Skeletal muscle satellite cell (primary cell): ENCODE data around the gene EEA1.

Experiments
- H3K27me3 ChIP-seq: 2 replicates; pipeline ENCODE4 v1.7.0; 2013; ENCODE audit warnings: low read length; ENCODE audit not compliant: control insufficient read depth, insufficient read depth
- H3K36me3 ChIP-seq: 2 replicates; pipeline ENCODE4 v1.7.0; 2013; ENCODE audit warnings: mild to moderate bottlenecking, control low read depth, low read length; ENCODE audit not compliant: insufficient read depth
- H3K4me1 ChIP-seq: 2 replicates; pipeline ENCODE4 v1.7.0; 2013; ENCODE audit warnings: low read length; ENCODE audit not compliant: control insufficient read depth, insufficient read depth
- H3K4me2 ChIP-seq: 2 replicates; pipeline ENCODE4 v1.7.0; 2013; ENCODE audit warnings: mild to moderate bottlenecking, low read length
- H3K4me3 ChIP-seq: 2 replicates; pipeline ENCODE4 v1.7.0; 2013; ENCODE audit warnings: low read length
- H3K9ac ChIP-seq: 2 replicates; pipeline ENCODE4 v1.7.0; 2013; ENCODE audit warnings: mild to moderate bottlenecking, low read depth, low read length, moderate library complexity
- H3K9me3 ChIP-seq: replicated peaks from 2 replicates; pipeline ENCODE4 v1.7.0; 2013; ENCODE audit warnings: mild to moderate bottlenecking, control low read depth, low read length

EEA1 gene

DNA sequence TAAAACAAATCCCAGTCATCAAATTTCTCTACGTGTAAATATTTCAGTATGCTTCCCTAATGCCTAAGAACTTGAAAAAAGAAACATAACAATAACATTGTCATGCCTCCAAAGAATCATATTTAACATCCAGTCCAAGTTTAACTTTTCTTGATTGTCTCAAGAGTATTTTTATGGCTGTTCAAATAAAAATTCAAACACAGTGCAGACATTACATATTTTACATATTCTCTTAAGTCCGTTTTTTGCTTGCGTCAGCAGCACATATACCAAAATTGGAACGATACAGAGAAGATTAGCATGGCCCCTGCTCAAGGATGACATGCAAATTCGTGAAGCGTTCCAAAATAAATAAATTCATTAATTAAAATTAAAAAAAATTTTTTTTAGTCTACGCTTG is 23.3 kb upstream of the EEA1 start:
- Histone ChIP-seq H3K9ac (no peak overlapping the region), H3K4me3 (no peak overlapping the region), H3K9me3 (no peaks in the 10 kb centered on the region), H3K36me3 (no peaks in the 10 kb centered on the region), H3K4me1 (peaks cover 6% of the 10 kb centered on the region), H3K27me3 (no peaks in the 10 kb centered on the region), H3K4me2 (no peak overlapping the region)

DNA sequence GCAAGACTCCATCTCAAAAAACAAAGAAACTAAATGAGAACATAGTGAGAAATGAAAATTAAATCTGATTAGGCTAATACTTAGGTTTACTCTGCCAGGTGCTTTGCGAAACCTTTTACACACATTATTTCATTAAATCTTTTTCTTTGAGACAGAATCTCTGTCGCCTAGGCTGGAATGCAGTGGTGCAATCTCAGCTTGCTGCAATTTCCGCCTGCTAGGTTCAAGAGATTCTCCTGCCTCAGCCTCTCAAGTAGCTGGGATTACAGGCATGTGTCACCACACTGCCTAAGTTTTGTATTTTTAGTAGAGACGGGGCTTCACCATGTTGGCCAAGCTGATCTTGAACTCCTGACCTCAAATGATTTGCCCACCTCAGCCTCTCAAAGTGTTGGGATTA is 21.9 kb upstream of the EEA1 start:
- H3K4me2 ChIP-seq: no peak overlapping the region
- no peaks in the 10 kb centered on the region for H3K4me1 ChIP-seq
- H3K36me3 ChIP-seq: no peaks in the 10 kb centered on the region
- no peak overlapping the region for H3K4me3 ChIP-seq
- H3K9me3 ChIP-seq: no peaks in the 10 kb centered on the region
- H3K27me3 ChIP-seq: no peaks in the 10 kb centered on the region
- no peak overlapping the region for H3K9ac ChIP-seq

DNA sequence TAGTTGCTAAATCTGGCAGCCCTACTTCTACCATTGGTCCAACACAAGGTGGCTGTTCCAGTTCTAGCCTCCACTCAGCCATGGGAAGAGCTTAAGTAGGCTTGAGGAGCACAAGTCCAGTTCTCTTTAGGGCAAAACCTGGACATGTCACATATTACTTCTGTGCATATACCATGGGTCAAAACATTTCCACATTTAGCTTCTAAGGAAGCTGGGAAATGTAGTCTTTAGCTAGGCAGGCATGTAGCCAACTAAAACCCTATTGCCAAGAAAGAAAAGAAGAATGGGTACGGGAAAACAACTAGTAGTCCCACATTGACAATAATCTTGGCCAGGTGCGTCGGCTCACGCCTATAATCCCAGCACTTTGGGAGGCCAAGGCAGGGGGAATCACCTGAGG is 20.9 kb upstream of the EEA1 start:
- H3K9ac ChIP-seq: no peak overlapping the region
- no peaks in the 10 kb centered on the region for H3K4me1 ChIP-seq
- H3K4me3 ChIP-seq: no peak overlapping the region
- H3K4me2 ChIP-seq: no peak overlapping the region
- no peaks in the 10 kb centered on the region for H3K9me3 ChIP-seq
- H3K36me3 ChIP-seq: no peaks in the 10 kb centered on the region
- H3K27me3 ChIP-seq: no peaks in the 10 kb centered on the region

DNA sequence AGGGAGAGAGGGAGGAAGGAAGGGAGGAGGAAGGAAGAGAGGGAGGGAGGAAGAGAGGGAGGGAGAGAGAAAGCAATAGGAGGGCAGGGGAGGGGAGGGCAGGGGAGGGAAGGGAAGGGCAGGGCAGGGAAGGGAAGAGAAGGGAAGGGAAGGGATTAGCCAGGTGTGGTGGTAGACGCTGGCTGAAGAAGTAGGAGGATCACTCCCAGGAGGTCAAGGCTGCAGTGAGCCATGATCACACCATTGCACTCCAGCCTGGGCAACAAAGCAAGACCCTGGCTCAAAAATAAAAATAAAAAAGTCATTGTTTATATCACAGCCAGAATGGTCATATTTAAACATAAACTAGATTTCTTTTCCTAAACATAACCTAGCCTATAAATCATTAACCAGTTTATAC is 20.4 kb upstream of the EEA1 start:
- Histone ChIP-seq H3K4me2 (no peak overlapping the region), H3K9me3 (no peaks in the 10 kb centered on the region), H3K4me1 (no peaks in the 10 kb centered on the region), H3K27me3 (no peaks in the 10 kb centered on the region), H3K36me3 (no peaks in the 10 kb centered on the region), H3K4me3 (no peak overlapping the region), H3K9ac (no peak overlapping the region)

DNA sequence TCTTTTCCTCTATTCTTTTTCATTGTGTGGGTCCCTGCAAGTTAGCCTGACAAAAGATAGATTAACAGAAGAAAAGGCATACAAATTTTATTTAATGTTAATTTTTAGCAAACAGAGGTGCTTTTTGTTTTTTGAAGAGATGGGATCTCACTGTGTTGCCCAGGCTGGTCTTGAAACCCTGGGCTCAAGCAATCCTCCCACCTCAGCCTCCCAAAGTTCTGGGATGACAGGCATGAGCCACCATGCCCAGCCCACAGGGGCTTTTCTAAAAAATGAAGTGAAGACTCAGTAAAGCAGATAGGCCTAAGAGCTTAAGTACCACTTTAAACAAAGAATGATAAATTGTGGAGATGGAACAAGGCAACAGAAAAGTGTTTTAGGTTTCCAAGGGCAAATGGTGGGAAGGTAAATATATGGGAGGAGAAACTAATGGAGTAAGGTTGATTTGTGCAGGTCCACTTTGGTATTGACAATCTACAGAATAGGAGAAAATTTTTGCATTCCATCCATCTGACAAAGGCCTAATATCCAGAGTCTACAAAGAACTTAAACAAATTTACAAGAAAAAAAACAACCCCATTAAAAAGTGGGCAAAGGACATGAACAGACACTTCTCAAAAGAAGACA is 18.6 kb upstream of the EEA1 start:
- H3K4me2 ChIP-seq: no peak overlapping the region

DNA sequence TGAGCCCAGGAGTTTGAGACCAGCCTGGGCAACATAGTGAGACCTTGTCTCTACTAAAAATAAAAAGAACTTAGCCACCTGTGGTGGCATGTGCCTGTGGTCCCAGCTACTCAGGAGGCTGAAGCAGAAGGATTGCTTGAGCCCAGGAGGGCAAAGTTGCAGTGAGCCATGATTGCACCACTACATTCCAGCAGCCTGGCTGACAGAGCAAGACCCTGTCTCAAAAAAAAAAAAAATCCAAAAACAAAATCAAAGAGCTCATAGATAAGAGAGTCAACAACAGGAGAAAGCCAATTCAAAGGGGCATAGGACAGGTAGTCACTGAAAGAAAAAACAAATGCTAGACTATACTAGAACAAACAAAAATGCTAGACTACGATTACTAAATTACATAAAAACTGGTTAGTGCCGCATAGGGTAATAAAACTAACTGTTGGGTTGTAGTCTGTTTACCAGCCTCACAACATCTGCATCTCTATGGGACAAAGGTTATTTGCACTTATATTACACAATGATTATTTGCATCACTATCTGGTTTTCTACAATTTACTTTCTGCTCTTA is 16.6 kb upstream of the EEA1 start:
- Histone ChIP-seq H3K36me3 (no peaks in the 10 kb centered on the region), H3K4me3 (no peak overlapping the region), H3K4me2 (no peak overlapping the region), H3K9ac (no peak overlapping the region), H3K9me3 (no peaks in the 10 kb centered on the region), H3K4me1 (peaks cover 4% of the 10 kb centered on the region), H3K27me3 (no peaks in the 10 kb centered on the region)

More for the DNA sequence above, 18.6 kb upstream of the EEA1 start:
- Histone ChIP-seq H3K27me3 (no peaks in the 10 kb centered on the region), H3K4me3 (no peak overlapping the region), H3K9ac (no peak overlapping the region), H3K36me3 (no peaks in the 10 kb centered on the region), H3K4me1 (peaks cover 4% of the 10 kb centered on the region), H3K9me3 (no peaks in the 10 kb centered on the region)

DNA sequence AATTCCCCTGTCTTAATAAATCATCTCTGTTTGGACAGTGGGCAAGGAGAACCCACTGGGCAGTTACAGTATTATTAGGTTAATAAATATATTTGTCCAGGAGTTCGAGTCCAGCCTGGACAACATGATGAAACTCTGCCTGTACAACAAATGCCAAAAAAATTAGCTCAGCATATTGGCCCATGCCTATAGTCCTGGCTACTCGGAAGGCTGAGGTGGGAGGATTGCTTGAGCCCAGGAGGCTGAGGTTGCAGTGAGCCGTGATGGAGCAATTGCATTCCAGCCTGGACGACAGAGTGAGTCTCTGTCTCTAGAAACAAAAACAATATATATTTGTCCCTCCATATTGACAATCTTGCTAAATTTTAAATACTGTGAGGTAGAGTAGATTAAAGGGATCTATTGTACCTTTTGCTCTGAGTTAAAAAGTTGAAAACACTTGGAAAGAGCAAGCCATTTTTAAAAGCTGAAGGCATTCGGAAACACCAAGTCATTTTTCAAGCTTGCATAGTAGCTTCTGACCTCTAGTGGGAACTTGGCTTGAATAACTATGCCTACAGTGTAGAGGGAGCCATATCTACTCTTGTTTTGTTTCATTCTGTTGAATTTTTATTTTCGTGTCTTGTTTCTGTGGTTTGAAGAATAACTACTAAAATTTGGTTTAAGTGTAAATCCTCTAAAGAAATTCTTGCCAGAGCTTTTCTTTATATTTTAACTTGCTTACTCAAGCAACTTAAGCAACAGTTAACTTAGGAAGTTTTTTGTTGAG is 14.6 kb upstream of the EEA1 start:
- Histone ChIP-seq H3K4me2 (no peak overlapping the region), H3K27me3 (no peaks in the 10 kb centered on the region), H3K9me3 (no peaks in the 10 kb centered on the region), H3K36me3 (no peaks in the 10 kb centered on the region), H3K4me3 (no peak overlapping the region), H3K9ac (no peak overlapping the region), H3K4me1 (peaks cover 4% of the 10 kb centered on the region)

DNA sequence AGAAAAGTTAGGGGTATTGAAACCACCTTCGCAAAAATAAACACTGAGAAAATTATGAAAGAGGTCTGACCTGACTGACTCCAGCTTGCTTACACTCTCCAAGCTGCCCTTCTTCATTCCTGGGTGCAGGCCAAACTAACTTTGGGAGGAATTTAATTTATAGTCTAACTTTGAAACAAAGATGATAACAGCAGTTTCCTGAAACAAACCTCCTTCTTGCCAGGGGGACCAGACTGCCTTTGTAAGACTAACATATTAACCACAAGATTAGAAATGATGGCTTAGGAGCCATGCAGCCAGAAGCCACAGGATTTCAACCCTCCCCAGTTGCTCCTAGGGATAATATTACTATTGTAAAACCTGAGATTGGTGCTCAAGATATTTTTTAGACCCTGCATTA is 13.8 kb upstream of the EEA1 start:
- Histone ChIP-seq H3K9ac (no peak overlapping the region), H3K4me3 (no peak overlapping the region), H3K4me1 (peaks cover 4% of the 10 kb centered on the region), H3K9me3 (no peaks in the 10 kb centered on the region), H3K27me3 (no peaks in the 10 kb centered on the region), H3K4me2 (no peak overlapping the region), H3K36me3 (no peaks in the 10 kb centered on the region)

DNA sequence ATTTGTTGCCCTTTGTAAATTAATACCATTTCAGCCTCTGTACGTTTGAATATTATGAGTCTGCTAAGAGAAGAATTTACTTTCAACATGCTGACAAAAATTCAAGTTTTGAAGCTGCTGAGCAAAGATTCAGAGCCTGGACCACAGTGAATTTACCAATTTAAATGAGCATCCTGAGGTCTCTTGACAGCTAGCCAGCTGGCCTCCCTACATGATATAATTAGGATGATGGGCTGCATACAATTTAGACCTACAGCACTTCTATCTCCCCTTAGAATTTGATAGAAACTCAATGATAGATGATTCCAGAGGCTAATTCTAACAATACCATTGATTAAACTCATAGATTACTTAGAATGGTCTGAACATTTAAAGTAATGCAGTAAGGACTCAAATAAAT is 10.0 kb upstream of the EEA1 start:
- Histone ChIP-seq H3K4me3 (no peak overlapping the region), H3K9me3 (no peaks in the 10 kb centered on the region), H3K4me1 (peaks cover 4% of the 10 kb centered on the region), H3K36me3 (no peaks in the 10 kb centered on the region), H3K27me3 (no peaks in the 10 kb centered on the region), H3K4me2 (no peak overlapping the region), H3K9ac (no peak overlapping the region)

DNA sequence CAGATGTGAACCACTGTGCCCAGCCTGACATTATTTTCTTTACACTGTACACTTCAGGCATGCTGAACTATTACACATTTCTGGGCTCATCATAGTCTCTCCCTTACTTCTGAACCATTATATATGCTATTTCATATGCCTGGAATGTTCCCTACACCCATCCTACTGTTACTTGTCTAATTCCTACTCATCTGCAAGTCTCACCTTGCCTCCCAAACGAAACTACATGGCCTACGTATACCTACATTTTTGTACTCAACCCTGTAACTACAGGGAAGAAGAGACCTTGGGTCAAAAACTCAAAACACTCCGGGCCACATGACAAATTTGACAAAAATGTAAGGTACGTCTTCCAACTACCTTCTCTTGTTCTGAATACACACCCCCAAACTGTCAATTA is 9.5 kb upstream of the EEA1 start:
- H3K9me3 ChIP-seq: no peaks in the 10 kb centered on the region
- no peak overlapping the region for H3K4me2 ChIP-seq
- no peak overlapping the region for H3K9ac ChIP-seq
- no peaks in the 10 kb centered on the region for H3K27me3 ChIP-seq
- H3K36me3 ChIP-seq: no peaks in the 10 kb centered on the region
- H3K4me1 ChIP-seq: peaks cover 4% of the 10 kb centered on the region
- no peak overlapping the region for H3K4me3 ChIP-seq

DNA sequence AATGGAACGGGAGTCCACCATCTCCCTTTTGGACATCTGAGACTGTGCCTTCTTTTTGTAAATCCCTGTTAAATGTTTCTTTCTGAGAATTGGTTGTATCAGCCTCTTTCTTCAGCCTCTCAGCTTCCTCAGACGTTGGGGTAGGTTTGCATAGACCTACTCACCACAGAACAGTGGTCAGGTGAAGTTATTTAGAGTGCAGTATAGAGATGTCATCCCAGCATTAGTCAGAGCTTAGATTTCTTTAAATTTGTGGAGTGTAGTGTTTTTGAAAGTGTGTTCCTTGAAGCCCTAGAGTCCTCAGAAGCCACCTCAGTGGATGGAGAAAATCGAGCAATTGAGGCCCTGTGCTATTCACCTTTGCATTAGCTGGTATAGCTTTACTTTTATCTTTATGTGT is 8.9 kb upstream of the EEA1 start:
- H3K9me3 ChIP-seq: no peaks in the 10 kb centered on the region
- no peak overlapping the region for H3K4me3 ChIP-seq
- no peaks in the 10 kb centered on the region for H3K27me3 ChIP-seq
- no peaks in the 10 kb centered on the region for H3K36me3 ChIP-seq
- H3K4me1 ChIP-seq: peaks cover 2% of the 10 kb centered on the region
- no peak overlapping the region for H3K4me2 ChIP-seq
- no peak overlapping the region for H3K9ac ChIP-seq

DNA sequence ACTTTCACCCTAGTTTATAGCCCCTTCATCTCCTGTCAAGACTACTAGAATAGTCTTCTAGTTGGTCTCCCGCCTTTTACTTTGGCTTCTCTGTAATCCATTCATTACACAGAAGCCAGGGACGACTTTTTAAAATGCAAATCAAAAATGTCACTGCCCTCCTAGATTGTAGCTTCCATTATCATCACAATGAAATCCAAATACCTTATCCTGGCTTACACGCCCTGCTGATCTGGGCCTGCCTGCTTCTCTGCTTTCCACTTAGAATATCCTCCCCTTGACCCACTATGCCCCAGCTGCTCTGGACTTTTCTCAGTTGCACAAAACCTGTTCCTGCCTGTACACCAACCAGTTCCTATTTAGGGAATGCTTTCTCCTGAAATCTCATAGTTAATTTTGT is 4.5 kb upstream of the EEA1 start:
- no peak overlapping the region for H3K4me3 ChIP-seq
- no peaks in the 10 kb centered on the region for H3K36me3 ChIP-seq
- no peaks in the 10 kb centered on the region for H3K27me3 ChIP-seq
- no peaks in the 10 kb centered on the region for H3K9me3 ChIP-seq
- H3K4me2 ChIP-seq: no peak overlapping the region
- H3K4me1 ChIP-seq: peaks cover 11% of the 10 kb centered on the region
- no peak overlapping the region for H3K9ac ChIP-seq
